Left ventricle myocardium inferior (tissue), 1 donor: Measurements from ENCODE around the gene SIRT1. TPM values are rescaled to one million over a fixed set of nuclear protein-coding genes. Genes with fewer than 3 reads are reported as not detected.
"Not testable (repeated sequence)": the region's sequence is repeated elsewhere in the genome, so short reads cannot be mapped to it uniquely, and the experiment has no call there.

Experiments used
- DNase-seq: peaks from one replicate; pipeline ENCODE4 v3.0.0-alpha.2; 2020
- H3K27ac ChIP-seq: fragments of 200-600 bp; replicated peaks from 2 replicates; pipeline ENCODE4 v1.8.0; 2021
- H3K27me3 ChIP-seq: fragments of 200-600 bp; 2 replicates; pipeline ENCODE4 v1.8.0; 2021; ENCODE audit warnings: low read depth
- H3K36me3 ChIP-seq: fragments of 200-600 bp; 2 replicates; pipeline ENCODE4 v1.8.0; 2021
- H3K4me1 ChIP-seq: fragments of 200-600 bp; 2 replicates; pipeline ENCODE4 v1.8.0; 2021
- H3K4me3 ChIP-seq: fragments of 200-600 bp; 2 replicates; pipeline ENCODE4 v1.8.0; 2021; ENCODE audit warnings: mild to moderate bottlenecking, moderate library complexity
- H3K9me3 ChIP-seq: fragments of 200-600 bp; replicated peaks from 2 replicates; pipeline ENCODE4 v1.8.0; 2021
- CTCF ChIP-seq: fragments of 200-600 bp; IDR thresholded peaks from 2 replicates; pipeline ENCODE4 v1.8.0; 2021; ENCODE audit warnings: antibody characterized with exemption, mild to moderate bottlenecking, borderline replicate concordance
- intact Hi-C: fragments of 100-400 bp; cut with micrococcal nuclease; formaldehyde crosslinking; loops from one replicate; pipeline ENCODE4 v1.11.0; 2022
- long read RNA-seq: library from polyadenylated mRNA; unstranded; transcript quantifications from one replicate; pipeline ENCODE4 v2.0.0, GENCODE V29; 2021
- total RNA-seq: library from RNA; stranded (reverse); fragmentation: NEBNext Ultra II Directional; extraction: Animal tissue kit (Norgen Biotek cat#: 25700); gene quantifications from one replicate; pipeline ENCODE4 v1.2.1, GENCODE V29; 2021
- donor health status: DM: no; HTN: yes; CAD: no; lungs with severe emphysema.

The SIRT1 gene
- total RNA-seq: 10.6 TPM
- long read RNA-seq, full-length matches to known transcripts: 17 of 20 reads
- long read RNA-seq, partial matches to known transcripts: 2 of 20 reads
- long read RNA-seq, other reads (novel, unspliced or antisense): 1 of 20 reads

- peak; percentile 6 for TF ChIP-seq CTCF
- intact Hi-C loops: no loop called here
These were observed at the start of gene SIRT1 for GRCh38 chr10:67884313-67884841. TSS of gene SIRT1 (plus strand) at chr10:67884656. CDS start at chr10:67884722, 66 bp downstream.

GRCh38 chr10:67835541-67836394, 48.7 kb upstream of the SIRT1 start:
- H3K27me3 ChIP-seq, H3K36me3 ChIP-seq, intact Hi-C loops, H3K9me3 ChIP-seq, H3K27ac ChIP-seq, H3K4me1 ChIP-seq, DNase-seq: not testable (repeated sequence)
- peak overlapping the region; percentile 65 for H3K4me3 ChIP-seq

More at GRCh38 chr10:67884313-67884841, at the start of gene SIRT1:
- Histone ChIP-seq H3K4me1 (peaks cover 53% of the 10 kb centered on the region), H3K9me3 (no peaks in the 10 kb centered on the region), H3K36me3 (peaks cover 27% of the 10 kb centered on the region), H3K27ac (peak within 1 kb of the TSS; percentile 96), H3K4me3 (peak within 1 kb of the TSS; percentile 85), H3K27me3 (no peaks in the 10 kb centered on the region)
- DNase-seq: peak; percentile 98

- no peaks in the 10 kb centered on the region for H3K27me3 ChIP-seq
- H3K36me3 ChIP-seq: no peaks in the 10 kb centered on the region
- H3K4me1 ChIP-seq: peaks cover 6% of the 10 kb centered on the region
- TF ChIP-seq CTCF: no peak
- intact Hi-C loops: no loop called here
- peaks cover 5% of the 10 kb centered on the region for H3K9me3 ChIP-seq
- no peak overlapping the region for H3K27ac ChIP-seq
- H3K4me3 ChIP-seq: peak overlapping the region; percentile 65
- no peak for DNase-seq
These were observed 48.0 kb upstream of the SIRT1 start for GRCh38 chr10:67836488-67836887.

- H3K27ac ChIP-seq: no peak overlapping the region
- no peaks in the 10 kb centered on the region for H3K27me3 ChIP-seq
- peak overlapping the region; percentile 65 for H3K4me3 ChIP-seq
- intact Hi-C loops: no loop called here
- H3K9me3 ChIP-seq: peaks cover 10% of the 10 kb centered on the region
- peaks cover 6% of the 10 kb centered on the region for H3K4me1 ChIP-seq
- TF ChIP-seq CTCF: no peak
- H3K36me3 ChIP-seq: no peaks in the 10 kb centered on the region
- DNase-seq: no peak
These were observed 47.5 kb upstream of the SIRT1 start for GRCh38 chr10:67836972-67837371.

GRCh38 chr10:67837541-67838314, 46.7 kb upstream of the SIRT1 start, which contains the start of gene DNAJC12:
TSS of gene DNAJC12 (minus strand) at chr10:67838188. CDS start at chr10:67838011, 177 bp downstream.
- TF ChIP-seq CTCF: no peak
- Histone ChIP-seq H3K27me3 (no peaks in the 10 kb centered on the region), H3K27ac (peak within 1 kb of the TSS; percentile 46), H3K9me3 (peaks cover 14% of the 10 kb centered on the region), H3K4me3 (peak within 1 kb of the TSS; percentile 65), H3K36me3 (no peaks in the 10 kb centered on the region), H3K4me1 (peaks cover 6% of the 10 kb centered on the region)
- intact Hi-C loops: no loop called here
- DNase-seq: no peak

GRCh38 chr10:67839511-67839910, 44.9 kb upstream of the SIRT1 start:
- H3K4me1 ChIP-seq, H3K27ac ChIP-seq, DNase-seq, intact Hi-C loops, H3K4me3 ChIP-seq, H3K27me3 ChIP-seq, H3K36me3 ChIP-seq: not testable (repeated sequence)
- H3K9me3 ChIP-seq: peaks cover 14% of the 10 kb centered on the region
